Measurements from ENCODE around the gene NFIL3.

The NFIL3 gene

GRCh38 chr9:91421128-91421765 is 2.4 kb downstream of the NFIL3 start:
- DNase-seq: no peak

DNA sequence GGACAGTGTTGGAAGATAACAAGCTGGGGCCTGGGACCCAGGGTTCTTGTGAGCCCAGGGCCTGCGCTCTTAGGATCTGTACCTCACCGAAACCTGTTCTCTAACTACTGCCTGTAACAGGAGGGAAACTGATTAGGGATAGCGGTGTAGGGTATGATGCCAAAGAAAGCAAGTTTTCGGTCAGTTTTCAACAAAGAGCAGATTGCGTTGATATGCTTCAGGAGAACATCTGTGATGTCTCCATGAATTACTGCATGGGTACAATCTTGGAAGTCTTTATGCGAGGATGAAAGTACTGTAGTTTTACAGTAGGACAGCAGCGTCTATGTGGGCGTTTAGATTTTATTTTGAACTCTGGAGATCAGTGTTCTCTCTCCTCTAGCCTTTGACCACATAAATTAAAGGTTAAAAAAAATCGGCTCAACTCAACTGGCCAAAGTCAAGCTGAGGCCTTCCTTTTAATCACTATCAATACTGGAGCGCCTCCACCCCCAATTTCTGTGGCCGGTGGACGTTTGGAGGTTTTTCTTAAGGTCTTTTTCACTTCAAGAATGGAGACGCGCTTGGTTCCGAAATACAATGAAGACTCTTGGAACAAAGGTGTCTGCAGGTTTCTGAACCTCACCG is 3.0 kb downstream of the NFIL3 start:
- DNase-seq: no peak

- peak; percentile 24 for DNase-seq
Observed at GRCh38 chr9:91419222-91420191, 4.1 kb downstream of the NFIL3 start.

- DNase-seq: no peak
Observed at GRCh38 chr9:91418215-91418610, 5.4 kb downstream of the NFIL3 start.

- no peak for DNase-seq
Observed at GRCh38 chr9:91417602-91418214, 5.9 kb downstream of the NFIL3 start.

DNA sequence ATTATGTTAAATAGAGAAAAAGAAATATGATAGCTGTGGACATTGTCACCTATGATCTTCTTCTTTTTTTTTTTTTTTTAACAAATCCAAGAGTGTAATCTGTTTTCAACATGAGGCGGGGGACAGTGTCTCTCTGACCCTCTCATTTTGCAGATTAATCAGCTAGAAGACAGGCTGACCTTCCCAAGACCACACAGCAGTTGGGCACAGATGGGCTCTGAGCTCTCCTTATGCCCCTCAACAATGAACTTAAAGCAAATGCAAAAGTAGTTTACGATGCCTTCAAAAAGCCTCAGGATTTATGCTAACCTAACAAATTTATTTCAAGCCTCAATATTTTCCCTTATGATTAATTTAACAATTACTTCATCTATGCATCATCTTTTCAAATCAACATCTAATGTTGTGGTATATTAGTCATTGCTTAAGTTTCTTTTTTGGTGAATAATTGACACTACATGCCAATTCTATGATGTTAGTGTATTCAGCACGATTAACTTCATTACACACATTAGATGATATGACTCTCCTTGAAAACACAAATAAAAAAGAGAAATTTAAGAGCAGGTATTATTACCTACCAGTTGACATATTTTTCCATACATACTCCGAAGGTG is 7.4 kb downstream of the NFIL3 start:
- DNase-seq: no peak

- DNase-seq: no peak
Observed at GRCh38 chr9:91415290-91415689, 8.3 kb downstream of the NFIL3 start.

DNA sequence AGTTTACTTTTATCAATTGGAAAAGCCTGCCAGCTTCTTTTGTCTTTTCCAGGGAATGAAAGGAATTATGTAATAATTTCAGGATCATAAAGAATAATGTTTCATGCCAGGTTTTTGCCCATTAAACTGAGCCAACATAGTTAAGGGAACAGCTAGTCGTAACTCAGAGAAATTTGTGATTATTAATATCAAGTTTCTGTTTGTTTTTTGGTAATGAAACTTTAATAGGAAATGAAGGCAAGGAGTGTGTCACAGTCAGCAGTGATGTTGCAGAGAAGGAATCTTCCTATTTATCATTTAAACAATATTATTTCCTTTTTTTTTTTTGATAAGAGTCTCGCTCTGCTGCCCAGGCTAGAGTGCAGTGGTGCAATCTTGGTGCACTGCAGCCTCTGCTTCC is 10.7 kb downstream of the NFIL3 start:
- no peak for DNase-seq

DNA sequence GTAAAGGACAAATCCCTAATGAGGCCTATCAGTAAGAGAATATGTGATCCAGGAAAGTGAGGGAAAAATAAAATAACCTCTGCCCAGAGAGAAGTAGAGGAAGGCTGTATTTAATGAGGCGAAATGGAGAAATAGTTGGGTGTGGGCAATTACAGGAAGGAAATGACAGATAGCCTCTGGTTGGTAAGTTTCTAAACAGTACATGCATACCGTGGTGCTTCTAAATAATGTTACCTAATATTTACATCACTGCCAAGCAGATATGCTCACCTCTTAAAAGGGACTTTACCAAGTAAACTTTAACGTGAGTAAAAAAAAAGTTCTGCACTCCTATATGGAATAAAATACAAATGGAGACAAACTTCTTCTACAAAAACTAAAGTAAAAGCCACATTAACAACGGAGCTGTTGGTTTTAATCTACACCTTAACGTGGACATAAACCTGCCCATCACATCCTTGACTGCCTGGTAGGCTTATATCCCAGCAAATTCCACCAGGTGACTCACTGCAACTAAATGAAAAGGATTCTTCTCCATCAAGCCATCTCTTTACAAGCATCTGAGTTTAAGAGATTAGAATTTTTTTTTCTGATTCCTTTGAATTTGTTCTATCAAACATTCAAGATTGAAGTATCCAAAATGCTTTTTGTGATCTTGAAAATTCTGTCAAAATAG is 12.4 kb downstream of the NFIL3 start:
- DNase-seq: no peak

GRCh38 chr9:91410161-91410560 is 13.5 kb downstream of the NFIL3 start:
- DNase-seq: no peak

GRCh38 chr9:91408475-91408874 is 15.2 kb downstream of the NFIL3 start:
- no peak for DNase-seq

GRCh38 chr9:91407580-91408318 is 15.9 kb downstream of the NFIL3 start:
- no peak for DNase-seq

DNA sequence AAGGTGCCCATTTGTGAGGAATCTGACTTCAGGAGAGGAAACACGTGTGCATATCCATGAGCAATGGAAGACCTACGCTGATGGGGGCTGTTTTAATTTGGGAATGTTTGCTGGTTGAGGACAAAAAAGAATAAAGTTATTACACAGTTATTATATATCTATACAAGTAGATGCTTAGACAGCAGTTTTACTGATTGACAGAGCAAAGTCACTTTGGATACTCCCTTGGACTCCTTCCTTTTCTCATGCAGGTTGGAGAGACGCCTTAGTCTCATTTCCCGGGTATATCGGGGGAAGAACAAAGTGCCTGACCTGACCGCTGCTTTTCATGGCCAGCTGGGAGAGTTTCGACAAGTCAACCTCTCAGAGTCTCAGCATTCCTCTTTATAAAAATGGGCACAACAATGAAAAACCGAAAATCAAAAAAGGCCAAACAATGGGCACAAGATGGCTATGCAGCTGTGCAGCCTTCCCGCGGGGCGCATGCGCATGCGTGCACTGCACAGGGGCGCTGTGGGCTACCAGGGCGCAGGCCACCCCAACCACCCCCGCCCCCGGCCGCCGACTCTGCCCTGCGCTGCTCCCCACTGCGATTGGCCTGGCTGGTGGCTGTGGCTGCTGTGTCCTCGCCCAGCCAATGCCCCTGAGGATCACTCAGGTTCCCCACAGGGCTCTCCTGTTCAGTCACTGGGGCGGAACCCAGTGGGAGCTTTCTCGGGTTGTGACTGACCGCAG is 18.1 kb downstream of the NFIL3 start:
- no peak for DNase-seq

DNA sequence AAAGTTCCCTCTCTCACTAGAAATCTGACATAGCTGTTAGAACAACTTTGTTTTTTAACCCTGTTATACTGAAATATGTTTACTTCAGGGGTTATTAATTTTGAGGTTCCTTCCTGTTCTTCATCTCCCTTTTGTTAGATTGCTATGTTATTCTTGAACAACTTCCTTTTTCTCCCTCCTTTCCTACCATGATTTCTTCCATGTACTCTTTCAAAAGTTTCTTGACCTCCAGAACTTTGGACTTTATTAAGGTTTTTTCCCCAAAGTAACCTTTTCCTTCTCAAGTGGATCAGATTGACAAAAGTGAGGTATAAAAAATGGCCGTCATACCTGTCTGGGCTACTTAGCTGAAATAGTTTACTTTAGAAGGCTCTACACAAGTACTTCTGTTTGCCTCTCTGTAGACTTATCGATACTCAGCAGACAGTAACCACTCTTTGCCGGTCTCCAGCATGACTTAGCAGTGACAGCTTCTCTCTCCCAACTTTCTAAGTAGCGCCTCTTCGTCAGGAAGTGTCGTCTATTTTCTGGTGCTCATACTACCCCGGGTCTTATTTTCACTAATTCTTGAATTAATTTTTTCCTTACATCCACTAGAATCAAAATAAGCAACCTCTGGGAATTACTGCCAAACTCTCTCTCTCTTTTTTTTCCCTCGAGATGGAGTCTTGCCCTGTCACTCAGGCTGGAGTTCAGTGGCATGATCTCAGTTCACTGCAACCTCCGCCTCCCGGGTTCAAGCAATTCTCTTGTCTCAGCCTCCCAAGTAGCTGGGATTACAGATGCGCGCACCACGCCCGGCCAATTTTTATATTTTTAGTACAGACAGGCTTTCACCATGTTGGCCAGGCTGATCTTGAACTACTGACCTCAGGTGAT is 19.7 kb downstream of the NFIL3 start:
- DNase-seq: no peak

DNA sequence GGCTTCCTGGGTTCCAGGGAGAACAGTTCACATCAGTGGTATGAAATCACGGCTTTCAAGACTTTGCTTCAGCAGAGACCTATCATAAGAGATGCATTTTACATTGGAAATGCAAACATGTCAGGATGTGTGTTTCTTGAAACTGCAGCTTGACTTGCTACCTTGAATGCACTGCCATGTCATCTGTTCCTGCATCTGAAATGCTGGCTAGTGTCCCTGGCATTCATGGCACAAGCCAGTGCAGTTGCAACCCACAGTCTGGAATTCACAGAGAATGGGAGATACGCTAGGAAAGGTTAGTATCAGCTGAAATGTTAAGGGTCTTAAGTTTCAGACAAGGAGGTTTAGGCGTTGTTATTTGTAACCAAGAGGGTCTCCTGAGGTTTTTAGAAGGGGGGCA is 24.7 kb downstream of the NFIL3 start:
- no peak for DNase-seq

DNA sequence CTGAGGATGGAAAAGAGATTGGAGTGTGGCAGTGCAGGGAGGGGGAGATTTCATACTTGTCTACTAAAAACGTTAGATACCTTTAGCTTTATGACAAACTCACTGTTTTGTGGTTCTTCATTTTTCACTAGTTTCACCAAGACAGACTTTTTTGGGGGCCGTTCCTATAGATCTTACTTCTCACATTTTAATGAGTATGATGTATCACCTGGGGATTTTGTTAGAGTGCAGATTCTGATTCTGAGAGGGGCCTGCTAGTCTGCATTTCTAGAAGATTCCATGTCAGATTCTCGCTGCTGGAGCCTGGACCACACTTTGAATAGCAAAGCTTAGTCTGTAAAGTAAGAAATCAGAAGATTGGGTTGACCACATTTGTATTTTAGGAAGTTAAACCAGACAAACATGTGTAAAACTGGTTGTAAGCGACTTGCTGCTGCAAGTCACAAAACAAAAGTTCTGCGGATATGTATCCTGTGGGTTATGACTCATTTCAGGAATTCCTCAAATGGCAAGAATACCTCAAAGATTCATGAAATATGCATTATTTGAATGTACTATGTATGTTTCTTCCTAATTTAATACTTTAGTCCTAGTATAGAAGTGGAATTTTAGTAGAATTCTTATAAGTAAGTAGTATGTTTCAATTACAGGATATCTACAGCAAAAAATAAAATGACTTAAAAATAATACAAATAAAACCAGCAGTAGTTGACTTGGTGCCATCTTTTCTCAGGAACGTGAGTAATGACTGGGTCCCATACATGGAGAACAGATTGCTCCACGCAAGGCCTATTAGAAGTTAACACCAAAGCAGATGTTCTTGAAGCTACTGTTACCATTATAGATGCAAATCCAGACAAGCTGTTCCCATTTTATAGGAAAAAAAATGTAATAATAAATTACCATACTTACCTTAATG is 27.8 kb downstream of the NFIL3 start:
- no peak for DNase-seq

GRCh38 chr9:91395106-91395552 is 28.5 kb downstream of the NFIL3 start:
- no peak for DNase-seq

GRCh38 chr9:91393826-91394225 is 29.8 kb downstream of the NFIL3 start:
- no peak for DNase-seq

- no peak for DNase-seq
Observed at GRCh38 chr9:91392435-91392834, 31.2 kb downstream of the NFIL3 start.
